ENCODE measurements around the gene POU2F1. TPM values are rescaled to one million over a fixed set of nuclear protein-coding genes. Genes with fewer than 3 reads are reported as not detected.

Gene POU2F1
- total RNA-seq, 1 experiment from 2014 or later: 25.3 TPM

- H3K4me3 Mint-ChIP-seq (ENCODE audit: low read depth, unreplicated experiment): no peak overlapping the region
- peaks cover 5% of the 10 kb centered on the region for H3K36me3 Mint-ChIP-seq (ENCODE audit: insufficient read depth, unreplicated experiment)
- intact Hi-C loops (cut with micrococcal nuclease; ENCODE audit: unreplicated experiment): no loop called here
- no peaks in the 10 kb centered on the region for H3K9me3 Mint-ChIP-seq (ENCODE audit: low read depth, unreplicated experiment)
- TF ChIP-seq CTCF (IDR thresholded peaks at IDR 0.05; ENCODE audit: unreplicated experiment): no peak
- CTCF ChIA-PET: interaction anchor here (0.6 to 1.2 kb wide), 5 partner anchors 10 to 208 kb away, joined by 3 to 8 read pairs (median 4); no protein-coding TSS in a partner anchor
- peak; percentile 22 for DNase-seq
- no peak overlapping the region for H3K27ac Mint-ChIP-seq (ENCODE audit: unreplicated experiment)
- H3K4me1 Mint-ChIP-seq (ENCODE audit: low read depth, unreplicated experiment): no peaks in the 10 kb centered on the region
- no peaks in the 10 kb centered on the region for H3K27me3 Mint-ChIP-seq (ENCODE audit: unreplicated experiment)
- no TSS peak for BruUV-seq (replicated peaks)
Observed at GRCh38 chr1:167409183-167409582, 188.5 kb downstream of the POU2F1 start.

DNA sequence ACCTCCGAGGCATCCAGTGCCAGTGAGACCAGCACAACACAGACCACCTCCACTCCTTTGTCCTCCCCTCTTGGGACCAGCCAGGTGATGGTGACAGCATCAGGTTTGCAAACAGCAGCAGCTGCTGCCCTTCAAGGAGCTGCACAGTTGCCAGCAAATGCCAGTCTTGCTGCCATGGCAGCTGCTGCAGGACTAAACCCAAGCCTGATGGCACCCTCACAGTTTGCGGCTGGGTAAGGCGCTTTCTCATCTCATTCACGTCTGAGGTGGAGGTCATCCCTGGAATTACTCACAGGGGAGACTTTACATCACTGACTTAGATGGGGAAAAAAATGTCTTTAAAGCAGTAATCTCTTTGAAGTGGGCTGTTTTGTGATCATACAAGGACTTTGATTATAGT lies 191.4 kb downstream of the POU2F1 start:
- no peaks in the 10 kb centered on the region for H3K9me3 Mint-ChIP-seq (ENCODE audit: low read depth, unreplicated experiment)
- no peaks in the 10 kb centered on the region for H3K4me1 Mint-ChIP-seq (ENCODE audit: low read depth, unreplicated experiment)
- intact Hi-C loops (cut with micrococcal nuclease; ENCODE audit: unreplicated experiment): no loop called here
- no peaks in the 10 kb centered on the region for H3K27me3 Mint-ChIP-seq (ENCODE audit: unreplicated experiment)
- no peak overlapping the region for H3K4me3 Mint-ChIP-seq (ENCODE audit: low read depth, unreplicated experiment)
- H3K36me3 Mint-ChIP-seq (ENCODE audit: insufficient read depth, unreplicated experiment): peaks cover 5% of the 10 kb centered on the region
- no peak for DNase-seq
- BruUV-seq (replicated peaks): no TSS peak
- no peak overlapping the region for H3K27ac Mint-ChIP-seq (ENCODE audit: unreplicated experiment)
- TF ChIP-seq CTCF (IDR thresholded peaks at IDR 0.05; ENCODE audit: unreplicated experiment): no peak
- CTCF ChIA-PET: interaction anchor here (0.7 kb wide), 1 partner anchor 225 kb away, joined by 3 read pairs; no protein-coding TSS in a partner anchor

DNA sequence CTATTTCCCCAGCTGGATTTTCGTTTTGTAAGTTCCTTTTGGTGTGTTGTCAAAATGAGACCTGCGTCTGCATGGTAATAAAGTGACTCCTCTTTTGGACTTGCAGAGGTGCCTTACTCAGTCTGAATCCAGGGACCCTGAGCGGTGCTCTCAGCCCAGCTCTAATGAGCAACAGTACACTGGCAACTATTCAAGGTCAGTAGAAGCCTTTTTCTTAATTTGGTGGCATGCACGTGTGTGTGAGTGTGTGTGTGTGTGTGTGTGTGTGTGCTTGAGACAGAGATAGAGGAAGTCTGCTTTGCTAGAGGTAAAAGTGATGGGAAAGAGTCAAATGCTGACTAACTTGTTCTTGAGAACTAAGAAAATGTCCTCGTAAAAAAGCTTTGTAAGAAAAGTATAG lies 192.2 kb downstream of the POU2F1 start:
- CTCF ChIA-PET: interaction anchor here (0.6 kb wide), 1 partner anchor 9 kb away, joined by 4 read pairs; no protein-coding TSS in a partner anchor
- Mint-ChIP-seq H3K4me1 (ENCODE audit: low read depth, unreplicated experiment) (no peaks in the 10 kb centered on the region), H3K4me3 (ENCODE audit: low read depth, unreplicated experiment) (no peak overlapping the region), H3K27ac (ENCODE audit: unreplicated experiment) (no peak overlapping the region), H3K36me3 (ENCODE audit: insufficient read depth, unreplicated experiment) (peaks cover 5% of the 10 kb centered on the region), H3K9me3 (ENCODE audit: low read depth, unreplicated experiment) (no peaks in the 10 kb centered on the region), H3K27me3 (ENCODE audit: unreplicated experiment) (no peaks in the 10 kb centered on the region)
- no peak for DNase-seq
- intact Hi-C loops (cut with micrococcal nuclease; ENCODE audit: unreplicated experiment): no loop called here
- BruUV-seq (replicated peaks): no TSS peak
- no peak for TF ChIP-seq CTCF (IDR thresholded peaks at IDR 0.05; ENCODE audit: unreplicated experiment)

- DNase-seq: no peak
- no peak for TF ChIP-seq CTCF (IDR thresholded peaks at IDR 0.05; ENCODE audit: unreplicated experiment)
- H3K27me3 Mint-ChIP-seq (ENCODE audit: unreplicated experiment): no peaks in the 10 kb centered on the region
- H3K4me1 Mint-ChIP-seq (ENCODE audit: low read depth, unreplicated experiment): no peaks in the 10 kb centered on the region
- intact Hi-C loops (cut with micrococcal nuclease; ENCODE audit: unreplicated experiment): no loop called here
- no TSS peak for BruUV-seq (replicated peaks)
- CTCF ChIA-PET: interaction anchor here (0.6 kb wide), 1 partner anchor 8 kb away, joined by 4 read pairs; no protein-coding TSS in a partner anchor
- H3K9me3 Mint-ChIP-seq (ENCODE audit: low read depth, unreplicated experiment): no peaks in the 10 kb centered on the region
- H3K4me3 Mint-ChIP-seq (ENCODE audit: low read depth, unreplicated experiment): no peak overlapping the region
- H3K36me3 Mint-ChIP-seq (ENCODE audit: insufficient read depth, unreplicated experiment): peaks cover 8% of the 10 kb centered on the region
- no peak overlapping the region for H3K27ac Mint-ChIP-seq (ENCODE audit: unreplicated experiment)
Observed at GRCh38 chr1:167413328-167413727, 192.6 kb downstream of the POU2F1 start.
